Upper lobe of left lung (tissue), 4 donors: ENCODE measurements around the gene SF3A1.

Experiments used
- POLR2A ChIP-seq, 4 donors: fragments of 450-650 bp; IDR thresholded peaks; one replicate each; pipeline ENCODE4 v1.5.1; 2016 to 2017; ENCODE audit warnings: antibody characterized with exemption in 4 of 4, mild to moderate bottlenecking in 2 of 4
- POLR2AphosphoS5 ChIP-seq, 2 donors: sonication (generic); formaldehyde crosslinking; IDR thresholded peaks; one replicate each; pipeline ENCODE4 v1.5.1; 2017; ENCODE audit warnings: antibody characterized with exemption in 2 of 2
- TF ChIP-seq, protein P1 (sequence below), 6 experiments: fragments of 450-650 bp in 4 of 6; fragments of 200-600 bp in 2 of 6; sonication (generic) in 2 of 6; IDR thresholded peaks; one replicate each; pipeline ENCODE4 v1.5.1; 2016 to 2019; ENCODE audit warnings: antibody characterized with exemption in 6 of 6

- TF ChIP-seq POLR2A (IDR thresholded peaks at IDR 0.05) (no peak), POLR2AphosphoS5 (IDR thresholded peaks at IDR 0.05) (no peak)
- TF ChIP-seq, protein P1, sequence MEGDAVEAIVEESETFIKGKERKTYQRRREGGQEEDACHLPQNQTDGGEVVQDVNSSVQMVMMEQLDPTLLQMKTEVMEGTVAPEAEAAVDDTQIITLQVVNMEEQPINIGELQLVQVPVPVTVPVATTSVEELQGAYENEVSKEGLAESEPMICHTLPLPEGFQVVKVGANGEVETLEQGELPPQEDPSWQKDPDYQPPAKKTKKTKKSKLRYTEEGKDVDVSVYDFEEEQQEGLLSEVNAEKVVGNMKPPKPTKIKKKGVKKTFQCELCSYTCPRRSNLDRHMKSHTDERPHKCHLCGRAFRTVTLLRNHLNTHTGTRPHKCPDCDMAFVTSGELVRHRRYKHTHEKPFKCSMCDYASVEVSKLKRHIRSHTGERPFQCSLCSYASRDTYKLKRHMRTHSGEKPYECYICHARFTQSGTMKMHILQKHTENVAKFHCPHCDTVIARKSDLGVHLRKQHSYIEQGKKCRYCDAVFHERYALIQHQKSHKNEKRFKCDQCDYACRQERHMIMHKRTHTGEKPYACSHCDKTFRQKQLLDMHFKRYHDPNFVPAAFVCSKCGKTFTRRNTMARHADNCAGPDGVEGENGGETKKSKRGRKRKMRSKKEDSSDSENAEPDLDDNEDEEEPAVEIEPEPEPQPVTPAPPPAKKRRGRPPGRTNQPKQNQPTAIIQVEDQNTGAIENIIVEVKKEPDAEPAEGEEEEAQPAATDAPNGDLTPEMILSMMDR (IDR thresholded peaks at IDR 0.05): no peak
Measured at GRCh38 chr22:30361916-30362650, 5.4 kb upstream of the SF3A1 start.
